Measurements from ENCODE around the gene ALG1.
"Not testable (repeated sequence)": the region's sequence is repeated elsewhere in the genome, so short reads cannot be mapped to it uniquely, and the experiment has no call there.

DNA sequence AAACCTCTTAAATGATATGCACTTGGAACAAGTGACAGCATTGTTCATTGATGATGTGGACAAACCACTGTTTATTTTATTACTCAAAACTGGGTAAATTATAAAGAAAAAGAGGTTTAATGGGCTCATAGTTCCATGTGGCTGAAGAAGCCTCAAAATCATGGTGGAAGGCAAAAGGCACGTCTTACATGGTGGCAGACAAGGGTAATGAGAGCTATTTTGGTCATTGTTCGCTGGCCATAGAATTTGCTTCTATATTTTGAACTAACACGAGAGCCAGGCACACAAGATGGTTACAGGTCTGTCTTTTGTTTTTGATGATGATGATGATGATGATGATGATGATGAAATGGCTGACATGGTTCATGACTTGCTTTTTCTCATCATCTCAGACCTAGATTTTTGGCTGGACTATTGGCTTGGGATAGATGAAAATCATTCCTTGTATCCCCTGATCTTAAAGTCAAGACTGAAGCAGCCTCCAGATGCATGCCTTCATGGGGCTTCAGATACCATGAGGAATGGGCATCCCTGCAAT lies 59.9 kb downstream of the ALG1 start:
- TF ChIP-seq, protein P1, sequence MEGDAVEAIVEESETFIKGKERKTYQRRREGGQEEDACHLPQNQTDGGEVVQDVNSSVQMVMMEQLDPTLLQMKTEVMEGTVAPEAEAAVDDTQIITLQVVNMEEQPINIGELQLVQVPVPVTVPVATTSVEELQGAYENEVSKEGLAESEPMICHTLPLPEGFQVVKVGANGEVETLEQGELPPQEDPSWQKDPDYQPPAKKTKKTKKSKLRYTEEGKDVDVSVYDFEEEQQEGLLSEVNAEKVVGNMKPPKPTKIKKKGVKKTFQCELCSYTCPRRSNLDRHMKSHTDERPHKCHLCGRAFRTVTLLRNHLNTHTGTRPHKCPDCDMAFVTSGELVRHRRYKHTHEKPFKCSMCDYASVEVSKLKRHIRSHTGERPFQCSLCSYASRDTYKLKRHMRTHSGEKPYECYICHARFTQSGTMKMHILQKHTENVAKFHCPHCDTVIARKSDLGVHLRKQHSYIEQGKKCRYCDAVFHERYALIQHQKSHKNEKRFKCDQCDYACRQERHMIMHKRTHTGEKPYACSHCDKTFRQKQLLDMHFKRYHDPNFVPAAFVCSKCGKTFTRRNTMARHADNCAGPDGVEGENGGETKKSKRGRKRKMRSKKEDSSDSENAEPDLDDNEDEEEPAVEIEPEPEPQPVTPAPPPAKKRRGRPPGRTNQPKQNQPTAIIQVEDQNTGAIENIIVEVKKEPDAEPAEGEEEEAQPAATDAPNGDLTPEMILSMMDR (conservative IDR thresholded peaks at IDR 0.05), result not testable (repeated sequence)
- not testable (repeated sequence) for TF ChIP-seq ZFX (IDR thresholded peaks at IDR 0.05)
